ENCODE measurements around the gene LIN9.

LIN9 gene

DNA sequence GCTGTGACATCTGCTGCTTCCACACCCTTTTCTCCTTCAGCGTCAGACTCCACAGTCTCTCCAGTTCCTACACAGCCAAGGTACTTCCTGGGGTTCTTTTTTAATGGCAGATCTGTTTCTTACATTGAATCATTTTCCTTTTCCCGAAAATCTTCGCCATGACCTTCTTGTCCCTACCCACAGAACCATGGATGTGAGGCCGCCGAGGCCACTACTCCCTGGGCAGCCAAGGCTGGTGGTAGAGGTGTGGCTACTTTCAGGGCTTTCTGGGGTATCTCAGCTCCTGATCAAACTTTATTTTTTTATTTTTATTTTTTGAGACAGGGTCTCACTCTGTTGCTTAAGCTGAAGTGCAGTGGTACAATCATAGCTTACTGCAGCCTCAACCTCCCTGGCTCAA, 9.5 kb upstream of the LIN9 start:
- no peak for DNase-seq

DNA sequence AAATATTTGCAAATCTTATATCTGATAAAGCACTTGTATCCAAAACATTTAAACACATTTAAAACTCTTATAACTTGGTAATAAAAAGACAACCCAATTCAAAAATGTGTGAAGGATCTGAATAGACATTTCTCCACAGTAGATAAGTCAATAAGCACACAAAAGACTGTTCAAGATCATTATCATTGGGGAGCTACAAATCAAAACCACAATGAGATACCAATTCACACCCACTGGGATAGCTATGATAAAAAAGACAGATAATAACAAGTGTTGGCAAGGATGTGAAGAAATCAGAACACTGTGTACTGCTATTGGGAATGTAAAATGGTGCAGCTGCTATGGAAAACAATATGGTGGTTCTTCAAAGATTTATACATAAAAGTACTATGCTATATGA, 5.1 kb upstream of the LIN9 start:
- no peak for DNase-seq

DNA sequence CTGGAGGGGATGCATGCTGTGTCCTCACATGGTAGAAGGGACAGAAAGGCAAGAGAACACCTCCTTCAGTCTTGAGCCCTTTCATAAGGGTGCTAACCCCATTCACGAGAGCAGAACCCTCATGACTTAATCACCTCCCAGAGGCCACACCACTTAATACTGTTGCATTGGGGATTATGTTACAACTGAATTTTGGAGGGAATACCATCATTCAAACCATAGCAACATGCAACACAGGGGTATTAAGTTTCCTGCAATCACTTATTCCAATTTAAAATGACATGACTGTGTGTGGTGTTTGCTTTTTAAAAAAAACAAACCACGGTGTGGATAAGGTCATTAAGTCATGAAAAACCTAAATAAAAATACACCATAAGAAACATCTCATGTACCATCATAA, 3.1 kb upstream of the LIN9 start:
- DNase-seq: no peak

DNA sequence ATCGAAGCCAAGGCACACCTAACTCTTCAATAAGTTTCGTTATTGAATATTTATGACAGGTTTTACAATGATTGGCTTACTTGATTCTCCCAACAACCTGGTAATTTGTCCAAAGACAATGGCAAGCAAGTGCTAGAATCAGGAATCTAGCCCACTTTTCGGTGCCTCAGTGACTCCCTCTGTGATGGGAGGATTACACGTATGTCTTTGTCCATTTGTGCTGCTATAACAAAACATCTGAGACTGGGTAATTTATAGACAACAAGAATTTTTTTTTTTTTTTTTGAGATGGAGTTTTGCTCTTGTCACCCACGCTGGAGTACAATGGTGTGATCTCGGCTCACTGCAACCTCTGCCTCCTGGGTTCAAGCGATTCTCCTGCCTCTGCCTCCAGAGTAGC, 2.4 kb upstream of the LIN9 start:
- no peak for DNase-seq

DNA sequence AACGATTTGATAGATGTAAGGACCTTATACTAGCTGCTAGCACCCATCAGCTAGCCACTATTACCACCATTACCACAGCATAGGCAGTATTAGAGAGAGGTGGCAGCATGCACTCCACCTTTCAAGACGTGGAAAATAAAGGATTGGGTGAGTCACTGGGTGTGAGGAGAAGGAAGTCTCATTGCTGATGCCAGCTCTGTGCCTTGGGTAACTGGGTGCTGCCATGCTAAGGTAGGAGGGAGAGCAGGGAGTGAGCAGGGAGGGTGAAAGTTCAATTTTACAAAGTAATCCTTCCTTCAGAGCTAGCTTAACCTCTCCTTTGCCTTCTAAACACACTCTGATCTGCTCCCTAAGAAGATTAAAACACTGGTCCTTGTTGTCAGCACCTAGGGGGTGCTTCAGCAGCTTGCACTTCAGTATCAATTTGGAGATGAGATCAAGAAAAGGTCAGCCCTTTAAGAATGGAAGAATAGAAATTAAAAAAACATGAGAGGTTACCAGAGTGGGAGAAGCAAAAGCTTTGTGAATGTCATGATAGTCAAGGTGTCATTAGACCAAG, 1.8 kb upstream of the LIN9 start:
- DNase-seq: peak; percentile 33

- DNase-seq: no peak
These were observed 1.2 kb upstream of the LIN9 start for GRCh38 chr1:226310245-226310540.

DNA sequence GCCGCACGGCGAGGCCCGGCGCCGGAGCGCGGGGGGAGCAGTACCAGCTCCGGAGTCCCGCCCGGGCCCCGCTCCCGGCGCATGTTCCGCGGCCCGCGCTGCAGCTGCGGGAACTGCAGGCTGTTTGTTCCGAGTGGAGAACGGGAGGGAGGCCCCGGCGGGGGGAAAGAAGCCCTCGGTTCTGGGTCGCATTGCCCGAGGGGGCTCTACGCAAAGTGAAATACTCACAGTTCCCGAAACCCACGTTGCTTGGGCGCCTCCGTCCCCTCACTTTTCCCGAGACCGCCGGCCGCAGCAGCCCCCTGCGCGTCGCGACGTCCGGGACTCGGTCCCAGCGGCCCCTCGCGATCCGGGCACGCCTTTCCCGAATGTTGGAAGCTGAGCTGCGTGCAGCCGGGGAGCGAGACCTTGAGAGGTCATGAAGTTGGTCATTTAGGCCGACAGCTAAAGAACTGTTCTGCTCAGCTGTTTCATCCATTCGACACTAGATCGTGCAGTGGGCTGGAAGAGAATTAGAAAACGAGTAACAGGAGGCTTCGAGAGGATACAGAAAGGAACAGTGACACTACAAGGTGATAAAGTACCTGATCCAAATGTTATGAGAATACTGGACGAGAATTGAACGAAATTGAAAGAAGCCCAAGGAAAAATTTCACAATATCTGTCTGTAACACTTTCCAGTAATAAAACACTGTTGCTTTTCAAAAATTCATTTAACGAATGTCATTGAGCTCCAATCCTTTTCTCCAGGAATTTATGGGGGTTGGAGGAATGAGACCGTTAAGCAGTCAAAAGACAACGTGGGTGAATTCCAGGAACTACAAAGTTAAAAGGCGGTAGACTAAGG, 657 bp upstream of the LIN9 start:
- DNase-seq: peak; percentile 44

GRCh38 chr1:226308166-226308722, 720 bp downstream of the LIN9 start:
- no peak for DNase-seq

- no peak for DNase-seq
These were observed 2.5 kb downstream of the LIN9 start for GRCh38 chr1:226306425-226306824.

- no peak for DNase-seq
These were observed 3.8 kb downstream of the LIN9 start for GRCh38 chr1:226305184-226305583.

GRCh38 chr1:226304291-226304955, 4.5 kb downstream of the LIN9 start:
- DNase-seq: no peak

DNA sequence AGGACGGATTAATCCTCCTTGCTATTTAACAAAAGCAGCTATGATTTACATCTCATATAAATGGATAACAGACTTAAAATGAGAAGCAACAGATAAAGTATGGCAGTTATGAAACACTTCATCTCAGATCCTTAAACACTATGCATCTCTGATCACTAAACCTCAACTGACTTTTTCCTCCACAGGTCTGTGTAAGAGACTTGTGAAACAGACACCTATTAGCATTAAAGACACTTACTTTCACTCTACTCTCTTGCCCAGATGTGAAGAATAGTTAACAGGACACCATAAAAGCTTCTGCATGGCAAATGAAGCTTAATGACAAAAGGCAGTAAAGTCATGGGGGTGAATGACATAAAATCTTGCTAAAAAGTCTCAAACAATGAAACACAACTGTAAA, 6.2 kb downstream of the LIN9 start:
- DNase-seq: no peak

DNA sequence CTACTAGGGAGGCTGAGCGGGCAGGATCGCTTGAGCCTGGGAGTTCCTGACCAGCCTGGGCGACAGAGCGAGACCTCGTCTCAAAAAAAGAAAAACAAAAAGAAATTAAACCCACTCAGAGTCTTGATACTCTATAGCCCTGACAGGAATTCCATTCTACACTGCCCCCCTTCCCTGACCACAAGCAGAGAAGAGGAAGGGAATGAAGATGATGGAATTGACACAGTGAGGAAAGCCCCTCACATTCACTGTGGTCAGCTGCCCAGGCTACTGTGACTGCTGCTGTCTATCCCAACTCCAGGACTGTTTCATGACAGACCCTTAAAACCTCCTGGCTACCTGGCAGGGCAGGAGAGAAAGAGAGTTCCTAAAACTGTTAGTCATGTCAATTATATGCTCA, 12.1 kb downstream of the LIN9 start:
- no peak for DNase-seq

GRCh38 chr1:226293553-226293920, 15.4 kb downstream of the LIN9 start:
- no peak for DNase-seq

- DNase-seq: no peak
These were observed 16.0 kb downstream of the LIN9 start for GRCh38 chr1:226292874-226293552.

DNA sequence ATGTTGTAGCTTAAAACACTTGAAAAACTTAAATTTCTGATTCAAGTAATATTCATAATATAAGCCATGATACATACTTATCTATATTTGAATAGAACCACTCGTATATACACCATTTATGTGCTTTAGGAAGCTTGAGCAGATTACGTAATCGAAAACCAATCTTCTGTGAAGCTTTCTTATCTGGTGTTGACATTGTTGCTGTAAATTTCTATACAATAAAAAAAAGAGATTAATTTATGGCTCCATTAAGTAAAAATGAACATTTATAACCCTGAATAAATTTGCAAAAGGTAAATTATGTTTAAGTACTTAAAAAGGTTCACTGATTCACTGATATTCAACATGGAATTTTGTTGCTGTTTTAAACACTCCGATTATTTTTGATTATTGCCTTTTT, 21.4 kb downstream of the LIN9 start:
- DNase-seq: no peak

DNA sequence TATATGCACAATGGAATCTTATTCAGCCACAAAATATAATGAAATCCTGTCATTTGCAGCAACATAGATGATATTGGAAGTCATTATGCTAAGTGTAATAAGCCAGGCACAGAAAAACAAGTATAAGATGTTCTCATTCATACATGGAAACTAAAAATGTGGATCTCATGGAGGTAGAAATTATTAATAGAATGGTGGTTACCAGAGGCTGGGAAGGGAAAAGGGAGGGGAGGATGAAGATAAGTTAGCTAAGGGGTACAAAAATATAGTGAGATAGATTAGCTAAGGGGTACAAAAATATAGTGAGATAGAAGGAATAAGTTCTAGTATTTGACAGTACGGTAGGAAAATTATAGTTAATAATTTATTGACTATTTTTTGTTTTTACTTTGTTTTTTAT, 27.9 kb downstream of the LIN9 start:
- no peak for DNase-seq

DNA sequence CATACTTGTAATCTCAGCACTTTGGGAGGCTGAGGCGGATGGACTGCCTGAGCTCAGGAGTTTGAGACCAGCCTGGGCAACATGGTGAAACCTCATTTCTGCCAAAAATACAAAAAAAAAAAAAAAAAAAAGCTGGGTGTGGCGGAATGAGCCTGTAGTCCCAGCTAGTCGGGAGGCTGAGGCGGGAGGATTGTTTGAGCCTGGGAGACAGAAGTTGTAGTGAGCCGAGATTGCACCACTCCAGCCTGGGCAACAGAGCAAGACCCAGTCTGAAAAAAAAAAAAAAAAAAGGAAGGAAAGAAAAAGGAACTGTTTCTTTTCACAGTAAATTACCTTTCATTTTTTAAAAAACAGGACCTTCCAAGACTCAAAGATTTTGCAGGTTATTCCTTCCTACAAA, 29.5 kb downstream of the LIN9 start:
- DNase-seq: no peak

GRCh38 chr1:226277897-226278296, 31.1 kb downstream of the LIN9 start:
- DNase-seq: no peak

GRCh38 chr1:226276987-226277386, 32.0 kb downstream of the LIN9 start:
- no peak for DNase-seq

DNA sequence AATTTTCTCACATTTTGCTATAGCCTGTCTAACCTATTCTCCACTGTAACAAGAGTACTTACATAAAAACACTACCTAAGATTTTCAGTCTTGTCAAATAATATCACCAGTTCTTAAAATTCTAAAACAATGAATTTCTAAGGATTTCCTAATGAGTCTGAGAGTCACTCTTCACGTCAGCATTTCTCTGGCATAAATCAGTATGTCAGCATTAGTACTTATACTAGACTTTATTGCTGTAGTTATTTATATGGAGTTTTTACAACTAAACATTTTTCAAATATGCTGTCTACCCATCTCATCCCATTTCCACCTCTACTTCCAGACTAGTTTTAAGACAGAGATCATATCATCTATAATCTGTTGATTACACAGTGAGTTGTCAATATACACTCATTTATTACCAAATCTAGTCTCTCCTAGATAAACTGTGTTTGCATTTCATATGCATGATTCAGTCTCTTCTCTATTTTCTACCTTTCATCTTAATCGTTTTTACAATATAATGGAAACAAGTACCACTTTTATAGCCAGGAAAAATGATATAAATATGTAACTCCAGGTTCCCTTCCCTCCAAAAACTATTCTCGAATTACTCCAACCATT, 32.8 kb downstream of the LIN9 start:
- DNase-seq: no peak

DNA sequence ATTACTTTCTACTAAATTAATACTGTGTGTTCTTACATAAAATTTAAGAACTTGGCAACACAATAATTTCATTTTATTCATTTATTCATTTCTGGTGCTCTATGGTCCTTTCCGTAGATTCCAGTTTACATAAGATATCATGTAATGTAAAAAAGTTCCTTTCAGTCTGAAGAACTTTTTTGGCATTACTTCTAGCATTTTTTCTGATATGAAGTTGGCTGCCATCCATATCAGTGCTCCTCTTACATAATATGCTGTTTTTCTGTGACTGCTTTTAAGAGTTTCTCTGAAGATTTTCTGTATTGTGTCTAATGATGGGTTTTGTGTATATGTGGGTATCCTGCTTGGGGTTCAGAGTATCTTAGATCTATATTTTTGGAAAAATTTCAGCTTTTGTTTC, 34.8 kb downstream of the LIN9 start:
- no peak for DNase-seq

GRCh38 chr1:226272233-226272902, 36.6 kb downstream of the LIN9 start:
- DNase-seq: peak; percentile 81

All from NCI-H2227 treated with DMSO at 0.1 percent for 48 hours (cell line).